Activated effector memory CD4-positive, alpha-beta T cell treated with Interleukin-2 at 50 U/mL for 16 hours (primary cell): Measurements from ENCODE around the gene TRNT1.

Source experiments
- DNase-seq: peaks from one replicate; pipeline ENCODE4 v3.0.0-alpha.2; 2020

The TRNT1 gene

GRCh38 chr3:3179407-3180094, 52.8 kb downstream of the TRNT1 start, which contains the start of gene CRBN:
TSS of gene CRBN (minus strand) at chr3:3179691. CDS start at chr3:3179687, 4 bp downstream.
- DNase-seq = peak; percentile 87

- DNase-seq = no peak
Measured at GRCh38 chr3:3180456-3180855, 53.7 kb downstream of the TRNT1 start.

GRCh38 chr3:3184876-3185275, 58.1 kb downstream of the TRNT1 start:
- DNase-seq = no peak

GRCh38 chr3:3189102-3189727, 62.5 kb downstream of the TRNT1 start:
- no peak for DNase-seq

- DNase-seq = no peak
Measured at GRCh38 chr3:3189961-3190360, 63.2 kb downstream of the TRNT1 start.

GRCh38 chr3:3191675-3192285, 65.0 kb downstream of the TRNT1 start:
- no peak for DNase-seq

- no peak for DNase-seq
Measured at GRCh38 chr3:3192286-3192675, 65.5 kb downstream of the TRNT1 start.

GRCh38 chr3:3194861-3195260, 68.1 kb downstream of the TRNT1 start:
- DNase-seq = no peak

GRCh38 chr3:3196148-3196861, 69.6 kb downstream of the TRNT1 start:
- no peak for DNase-seq
